HG03175 (cell line): Measurements from ENCODE around the gene GYPC.

Experiments used
- ATAC-seq: cut with Tn5 transposase; IDR thresholded peaks from one replicate; pipeline ENCODE4 v1.9.1; 2021; ENCODE audit warnings: mild to moderate bottlenecking, moderate library complexity; ENCODE audit not compliant: unreplicated experiment

Gene GYPC

DNA sequence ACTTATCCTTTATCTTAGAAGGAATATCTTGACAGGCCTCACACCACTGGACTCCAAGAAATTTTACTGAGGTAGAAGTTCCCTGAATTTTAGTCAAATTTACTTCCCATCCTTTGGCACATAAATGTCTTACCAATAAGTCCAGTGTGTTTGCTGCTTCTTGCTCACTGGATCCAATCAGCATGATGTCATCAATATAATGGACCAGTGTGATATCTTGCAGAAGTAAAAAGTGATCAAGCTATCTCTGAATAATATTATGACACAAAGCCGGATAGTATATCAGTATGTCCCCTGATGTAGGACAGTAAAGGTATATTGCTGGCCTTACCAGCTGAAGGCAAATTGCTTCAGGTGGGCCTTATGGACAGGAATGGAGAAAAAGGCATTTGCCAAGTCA is 6.9 kb upstream of the GYPC start:
- no peak for ATAC-seq

DNA sequence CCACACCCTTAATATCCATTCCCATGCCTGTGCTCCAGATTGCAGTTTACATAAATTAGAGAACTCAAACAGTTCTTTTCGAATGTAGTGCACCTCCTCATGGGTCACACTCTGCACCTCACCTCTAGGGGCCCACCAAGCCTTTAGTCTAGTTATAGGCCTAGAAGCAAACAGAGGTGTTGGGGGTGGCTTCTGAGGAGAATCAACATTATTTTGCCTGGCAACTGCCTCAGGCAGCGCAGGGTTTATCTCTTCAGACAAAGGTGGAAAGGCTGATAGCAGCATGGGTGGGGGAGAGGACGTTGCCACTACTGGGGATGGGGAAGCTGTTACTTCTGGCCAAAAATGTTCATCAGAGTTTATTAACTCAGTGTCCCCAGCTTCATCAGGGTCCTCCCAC is 5.0 kb upstream of the GYPC start:
- ATAC-seq, result no peak

DNA sequence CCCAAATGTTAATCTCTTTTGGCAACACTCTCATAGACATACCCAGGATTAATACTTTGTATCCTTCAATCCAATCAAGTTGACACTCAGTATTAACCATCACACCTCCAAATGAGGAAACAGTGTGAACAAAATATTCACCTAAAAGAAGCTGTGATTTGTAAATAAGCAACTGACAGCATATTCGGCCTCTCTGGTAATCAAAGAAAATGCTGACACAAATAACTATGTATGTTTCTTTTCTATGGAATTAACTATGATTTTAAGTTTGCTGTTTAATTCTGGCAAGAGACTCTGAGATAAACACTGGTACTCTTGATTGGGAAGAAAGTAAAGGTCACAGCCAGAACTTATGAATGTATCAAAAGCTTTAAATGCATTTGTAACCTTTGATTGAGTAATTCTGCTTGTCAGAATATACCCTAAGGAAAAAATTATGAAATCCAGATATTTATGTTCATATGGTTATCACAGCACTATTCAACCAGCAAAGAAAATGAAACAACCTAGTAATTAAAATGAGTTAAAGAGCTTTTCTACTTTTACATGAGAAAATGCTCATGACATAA is 3.6 kb upstream of the GYPC start:
- no peak for ATAC-seq

DNA sequence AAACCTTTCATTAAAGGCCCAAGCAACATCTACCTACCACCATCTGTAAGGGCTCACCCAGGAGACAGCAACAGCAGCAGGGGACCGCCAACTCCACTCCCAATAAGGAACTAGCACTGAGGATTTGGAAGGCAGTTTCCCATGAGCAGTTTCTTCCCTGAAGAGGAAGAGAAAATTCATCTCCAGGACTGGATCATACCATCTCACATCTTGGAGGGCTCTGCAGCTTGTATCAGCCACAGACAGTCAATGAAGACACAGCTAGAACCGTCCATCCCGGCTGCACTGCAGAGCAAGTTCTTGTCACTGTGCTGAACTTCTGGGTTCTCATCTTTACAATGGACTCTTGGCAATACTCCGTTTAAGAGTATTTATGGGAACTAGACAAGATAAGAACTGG is 2.8 kb upstream of the GYPC start:
- no peak for ATAC-seq

DNA sequence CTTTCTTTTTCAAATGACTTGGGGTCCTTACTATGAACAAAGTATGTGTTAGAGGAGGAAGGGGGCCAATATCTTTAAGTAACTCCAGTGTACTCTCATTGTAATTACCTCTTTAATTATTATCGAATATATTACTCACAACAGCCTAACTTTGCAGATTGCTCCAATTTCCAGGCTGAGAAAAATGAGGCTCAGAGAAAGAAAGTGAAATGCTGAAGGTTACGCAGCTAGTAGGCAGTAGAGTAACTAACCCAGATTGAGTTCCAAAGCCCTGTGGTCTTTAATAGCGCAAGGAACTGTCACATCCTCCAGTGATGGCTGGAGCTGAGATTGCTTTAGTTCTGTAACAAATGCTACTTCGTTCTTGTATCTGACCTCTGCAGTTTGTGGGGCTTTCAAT is 2.2 kb upstream of the GYPC start:
- no peak for ATAC-seq

DNA sequence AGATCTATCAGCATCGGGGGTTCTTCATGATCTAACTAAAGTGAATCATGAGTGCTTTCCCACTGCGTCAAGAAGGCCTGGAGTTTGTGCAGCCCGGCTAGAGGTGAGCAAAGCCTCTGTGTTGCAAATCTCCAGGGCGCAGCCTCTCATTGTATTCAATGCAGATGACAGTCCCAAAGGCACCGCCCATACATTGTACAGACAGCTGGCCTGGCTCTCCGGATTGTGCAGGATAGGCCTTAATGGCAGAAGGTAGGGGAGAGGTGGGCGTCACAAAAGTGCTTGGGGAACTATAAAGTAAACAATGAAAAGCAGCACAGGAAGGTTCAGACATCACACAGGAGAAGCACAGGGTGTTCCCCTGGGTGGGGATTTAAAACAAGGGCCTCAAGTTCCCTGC is 907 bp upstream of the GYPC start:
- no peak for ATAC-seq

DNA sequence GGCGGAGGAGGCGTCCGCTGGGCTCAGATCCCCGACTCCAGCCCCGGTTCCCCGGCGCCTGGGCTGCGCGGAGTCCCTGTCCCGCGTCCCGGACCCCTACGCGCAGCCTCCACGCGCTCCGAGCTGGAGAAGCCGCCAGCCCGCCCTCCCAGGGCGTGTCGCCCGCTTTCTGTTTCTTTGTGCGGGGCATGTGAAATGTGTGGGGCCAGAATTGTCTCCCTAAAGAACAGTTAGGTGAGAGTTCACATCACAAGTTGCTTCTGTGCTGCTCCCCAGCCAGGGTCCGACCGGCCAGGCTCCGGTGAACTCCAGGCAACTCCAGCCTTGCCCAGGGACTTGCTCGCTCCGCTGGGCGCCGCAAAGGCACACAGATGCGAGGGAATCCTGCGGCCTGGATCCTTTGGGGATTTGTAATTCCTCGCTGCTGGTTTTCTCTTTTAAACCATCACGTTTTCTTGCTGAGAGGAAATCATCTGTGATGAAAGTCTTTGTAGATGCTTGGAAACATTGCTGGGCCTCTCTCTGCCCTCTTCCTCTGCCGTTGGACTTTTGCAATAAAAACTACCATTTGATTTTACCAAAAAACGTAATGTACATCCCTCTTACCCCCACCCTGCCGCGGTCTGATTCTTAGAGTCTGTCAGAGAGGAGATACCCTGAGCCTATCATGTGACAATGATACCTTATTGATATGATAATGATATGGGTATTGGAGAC is 631 bp downstream of the GYPC start:
- ATAC-seq, result peak; percentile 24

DNA sequence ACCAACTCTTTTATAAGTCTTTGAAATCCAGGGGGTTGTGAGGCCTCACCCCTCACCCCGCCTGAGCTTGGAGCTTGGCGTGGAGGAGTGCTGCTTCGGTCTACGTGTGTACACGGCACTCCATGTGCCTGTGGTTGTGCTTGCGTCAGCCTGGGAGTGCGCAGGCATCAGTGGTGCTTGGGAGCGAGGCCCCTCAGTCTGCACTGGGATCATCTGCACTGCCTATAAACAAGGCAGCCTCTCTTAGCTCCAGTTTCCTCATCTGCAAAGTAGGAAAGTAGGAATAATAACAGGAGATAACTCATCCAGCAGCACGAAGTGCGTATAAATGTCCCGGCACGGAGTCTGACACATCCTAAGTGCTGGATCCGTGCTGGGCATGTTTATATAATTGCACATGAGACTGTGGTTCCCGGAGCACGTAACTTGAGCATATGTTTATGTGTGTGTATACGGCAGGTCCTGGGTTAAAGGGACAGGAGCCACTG is 1.2 kb downstream of the GYPC start:
- ATAC-seq, result peak; percentile 8

DNA sequence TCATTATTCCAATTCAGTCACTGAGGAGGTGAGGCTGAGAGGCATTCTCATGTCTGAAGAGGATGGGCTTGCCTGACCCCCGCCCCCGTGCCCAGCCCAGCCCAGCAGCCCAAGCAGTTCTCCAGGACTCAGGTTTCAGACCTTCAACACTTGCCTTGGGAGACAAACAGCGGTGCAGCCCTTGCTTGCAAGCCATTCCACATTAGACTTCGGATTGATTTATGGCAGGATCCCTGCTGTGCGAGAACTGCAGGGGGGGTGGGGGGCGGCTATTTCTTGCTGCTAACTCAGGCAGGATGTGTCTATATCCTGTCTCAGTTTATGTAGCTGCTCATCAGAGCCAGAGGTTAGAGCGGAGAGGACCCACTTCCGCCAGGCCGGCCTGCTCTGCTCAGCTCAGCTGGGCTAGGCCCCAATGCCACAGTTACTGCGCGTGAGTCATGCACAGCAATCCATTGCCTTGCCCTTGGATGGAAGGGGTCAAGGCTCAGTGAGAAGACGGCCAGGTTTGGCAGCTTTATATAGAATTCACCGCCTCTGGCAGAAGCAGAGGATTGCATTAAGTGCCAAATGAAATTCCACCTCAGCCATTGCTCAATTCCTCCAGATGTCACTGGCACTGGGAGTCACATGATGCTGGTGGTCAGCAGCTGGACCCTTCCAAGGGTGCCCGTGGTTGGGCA is 1.8 kb downstream of the GYPC start:
- ATAC-seq, result peak; percentile 69

DNA sequence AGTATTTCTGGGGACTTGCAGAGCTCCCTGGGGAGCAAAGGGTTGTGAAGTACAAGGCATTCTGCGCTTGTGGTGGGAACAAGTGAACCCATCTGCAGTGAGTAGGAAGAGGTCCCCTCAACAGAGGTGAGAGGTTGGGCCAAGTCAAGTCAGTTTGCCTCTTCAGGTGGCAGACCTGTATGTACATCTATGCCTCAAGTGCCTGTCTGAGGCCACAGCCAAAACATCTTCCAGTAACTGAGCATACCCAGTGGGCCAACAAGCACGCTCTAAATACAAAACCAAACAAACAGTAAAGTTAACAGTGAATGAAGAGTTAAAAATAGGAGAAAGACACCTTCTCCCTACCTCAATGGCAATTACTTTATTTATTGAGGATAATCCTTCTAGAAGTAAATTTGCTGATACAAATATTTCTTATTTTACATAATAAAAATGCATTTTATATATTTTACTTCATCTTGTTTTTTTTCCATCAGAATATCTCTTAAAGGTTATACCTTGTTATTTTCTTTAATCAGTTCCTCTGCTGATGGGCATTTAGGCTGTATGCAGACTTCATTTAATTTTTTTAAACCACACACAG is 2.5 kb downstream of the GYPC start:
- ATAC-seq, result peak; percentile 15

DNA sequence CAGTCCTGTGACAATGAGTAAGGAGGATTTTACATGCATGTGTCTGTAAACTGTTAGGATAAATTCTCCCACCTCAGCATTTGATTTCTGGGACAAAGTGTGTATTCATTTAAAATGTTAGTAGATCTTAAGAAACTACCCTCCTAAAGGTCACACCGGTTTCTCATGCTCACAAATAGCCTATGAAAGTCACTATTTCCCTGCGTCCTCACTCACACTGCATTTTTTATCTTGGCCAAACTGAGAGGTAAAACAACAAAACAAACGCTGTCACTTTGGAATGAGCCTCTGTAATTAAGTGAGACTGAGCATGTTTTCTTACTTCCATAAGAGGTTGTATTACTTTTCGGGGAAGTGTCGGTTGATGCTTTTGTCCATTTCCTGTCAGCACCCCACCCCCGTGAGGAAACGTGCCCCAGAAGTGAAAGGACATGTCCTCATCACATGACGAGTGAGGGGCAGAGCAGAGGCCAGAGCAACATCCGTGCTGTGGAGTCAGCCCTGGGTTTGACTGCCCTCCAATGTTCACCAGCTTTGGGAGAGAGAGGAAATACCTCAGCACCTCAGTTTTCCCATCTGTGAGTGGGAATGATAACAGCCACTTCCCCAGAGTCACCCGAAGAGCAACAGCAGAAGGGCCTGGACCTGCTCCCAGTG is 3.1 kb downstream of the GYPC start:
- ATAC-seq, result peak; percentile 49

DNA sequence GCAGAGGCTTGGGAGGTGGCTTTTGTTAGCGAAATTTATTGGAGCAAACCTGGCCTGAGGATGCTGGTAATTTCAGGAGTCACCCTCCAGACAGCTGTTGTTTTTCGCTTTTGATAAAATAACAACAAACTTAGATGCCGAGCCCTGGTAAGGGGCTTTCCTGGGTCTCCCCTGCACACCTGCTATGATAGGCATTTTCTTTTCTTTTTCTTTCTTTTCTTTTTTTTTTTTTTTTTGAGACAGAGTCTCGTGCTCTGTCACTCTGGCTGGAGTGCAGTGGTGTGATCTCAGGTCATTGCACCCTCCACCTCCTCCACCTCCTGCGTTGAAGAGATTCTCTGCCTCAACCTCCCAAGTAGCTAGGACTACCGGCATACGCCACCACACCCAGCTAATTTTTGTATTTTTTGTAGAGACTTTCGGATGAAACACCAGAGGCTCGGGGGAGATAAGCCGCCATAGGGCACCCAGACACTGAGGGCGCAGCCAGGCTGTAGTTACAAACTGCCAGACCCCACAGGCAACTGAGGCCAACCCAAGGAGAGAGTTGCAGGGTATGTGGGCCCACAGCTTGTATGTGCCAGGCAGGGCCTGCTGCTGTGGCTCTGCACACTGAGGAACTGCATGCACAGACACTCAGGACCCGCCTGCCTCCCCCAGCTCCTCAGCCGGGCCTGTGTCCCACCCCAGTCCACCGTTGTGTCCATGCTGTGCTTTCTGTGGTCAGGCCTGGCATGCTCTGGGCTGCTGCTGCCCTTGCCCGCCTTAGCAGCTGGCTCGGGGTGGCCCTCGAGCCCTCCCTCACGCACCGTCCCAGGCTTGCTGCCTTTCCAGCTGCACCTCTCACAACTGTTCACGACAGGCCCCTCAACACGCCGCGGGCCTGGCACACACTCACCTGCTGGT is 3.9 kb downstream of the GYPC start:
- no peak for ATAC-seq

DNA sequence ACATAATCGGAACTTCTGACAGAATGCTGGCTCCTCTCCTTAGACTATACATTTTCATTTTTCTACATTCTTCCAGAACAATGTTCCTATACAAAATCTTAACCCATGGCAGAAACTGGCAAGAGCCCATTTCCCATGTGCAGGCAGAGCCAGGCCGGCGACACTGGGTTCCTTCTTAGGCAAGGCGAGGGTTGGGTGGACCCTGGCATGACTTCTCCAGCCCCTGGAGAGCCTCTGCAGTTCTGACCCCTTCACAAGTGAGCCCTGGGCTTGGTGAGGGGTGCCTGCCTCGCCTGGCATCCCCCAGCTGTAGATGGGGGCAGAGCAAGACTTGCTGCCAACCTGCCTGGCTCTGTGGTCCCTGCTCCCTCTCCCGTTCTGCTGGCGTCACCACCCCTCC is 5.0 kb downstream of the GYPC start:
- ATAC-seq, result no peak

DNA sequence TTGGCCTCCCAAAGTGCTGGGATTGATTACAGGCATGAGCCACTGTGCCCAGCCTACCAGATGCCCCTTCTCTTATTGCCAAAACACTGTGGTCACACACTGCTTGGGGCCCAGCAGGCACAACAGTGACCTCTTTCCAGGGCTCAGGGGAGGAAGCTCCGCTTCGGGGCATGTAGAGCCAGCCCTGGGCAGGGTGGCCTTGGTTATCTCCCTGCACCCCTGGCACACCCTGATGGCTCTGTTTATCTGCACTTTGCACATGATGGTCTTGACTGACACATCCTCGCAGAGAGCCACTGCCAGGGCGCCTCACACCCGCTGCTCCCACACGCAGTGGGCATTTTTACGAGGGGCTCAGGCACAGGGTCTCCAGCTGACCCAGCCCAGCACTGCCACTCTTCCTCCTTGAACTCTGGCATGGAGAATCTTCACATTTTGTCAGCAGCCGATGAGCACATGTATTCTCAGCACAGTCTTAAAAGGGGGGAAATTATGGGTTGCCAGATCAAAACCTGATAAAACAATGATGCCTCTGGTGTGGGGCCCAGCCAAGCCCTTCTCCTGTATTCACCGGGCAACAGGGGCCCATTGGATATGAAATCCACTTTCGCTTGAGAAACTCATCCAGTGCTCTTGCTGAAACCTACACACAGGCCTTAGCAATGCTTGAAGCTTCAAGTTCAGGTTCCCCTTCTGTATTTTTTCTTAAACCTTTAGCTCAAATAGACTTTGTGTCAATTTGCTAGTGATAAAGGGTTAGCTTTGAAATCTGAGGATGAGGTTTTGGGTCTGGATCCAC is 5.9 kb downstream of the GYPC start:
- ATAC-seq, result no peak

DNA sequence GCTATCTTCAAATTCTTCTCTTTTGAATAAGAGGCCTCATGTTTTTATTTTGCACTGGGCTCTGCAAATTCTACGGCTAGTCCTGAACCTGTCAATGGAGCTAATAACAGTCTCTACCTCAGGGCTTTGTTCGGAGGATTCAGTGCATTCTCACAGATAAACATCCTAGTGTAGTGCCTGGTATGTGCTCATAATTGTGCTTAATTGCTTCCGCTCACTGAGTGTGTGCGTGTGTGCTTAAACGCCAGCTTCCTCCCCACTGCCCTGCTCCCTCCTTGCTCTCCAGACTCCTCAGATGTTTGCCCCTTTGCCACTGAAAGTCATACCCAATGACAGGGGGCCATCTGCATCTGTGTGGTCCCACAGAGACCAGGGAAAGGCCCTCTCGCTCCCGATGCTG is 6.7 kb downstream of the GYPC start:
- ATAC-seq, result no peak

DNA sequence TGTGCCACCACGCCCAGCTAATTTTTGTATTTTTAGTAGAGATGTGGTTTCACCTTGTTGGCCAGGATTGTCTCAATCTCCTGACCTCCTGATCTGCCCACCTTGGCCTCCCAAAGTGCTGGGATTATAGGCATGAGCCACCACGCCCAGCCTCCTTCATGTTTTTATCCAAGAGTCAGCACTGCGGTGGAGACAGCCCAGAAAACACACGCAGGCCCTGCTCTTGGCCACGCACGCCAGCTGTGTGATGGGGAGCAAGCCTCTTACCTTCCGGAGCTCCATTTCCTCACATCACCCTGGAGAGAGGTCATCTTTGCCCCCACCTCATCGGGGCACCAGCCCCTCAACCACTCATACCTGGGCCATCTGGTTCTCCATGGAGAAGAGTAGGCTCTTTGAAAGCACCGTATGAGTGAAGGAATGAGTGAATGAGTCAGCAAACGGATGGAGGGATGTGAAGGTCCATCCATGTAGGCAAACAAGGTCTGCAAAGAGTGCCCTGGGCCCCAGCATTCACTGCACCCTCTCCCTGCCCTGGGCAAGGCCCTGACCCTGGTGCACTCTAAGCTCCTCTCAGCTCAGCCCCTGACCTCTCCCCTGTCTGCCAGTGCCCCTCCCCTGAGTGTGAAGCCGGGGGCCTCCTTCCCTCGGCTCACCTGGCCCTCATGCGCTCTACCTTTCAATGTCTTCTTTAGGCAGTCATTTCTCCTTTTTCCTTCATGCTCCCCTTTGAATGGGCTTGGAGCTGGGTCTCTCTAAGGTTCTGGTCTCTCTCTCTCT is 7.4 kb downstream of the GYPC start:
- ATAC-seq, result no peak

DNA sequence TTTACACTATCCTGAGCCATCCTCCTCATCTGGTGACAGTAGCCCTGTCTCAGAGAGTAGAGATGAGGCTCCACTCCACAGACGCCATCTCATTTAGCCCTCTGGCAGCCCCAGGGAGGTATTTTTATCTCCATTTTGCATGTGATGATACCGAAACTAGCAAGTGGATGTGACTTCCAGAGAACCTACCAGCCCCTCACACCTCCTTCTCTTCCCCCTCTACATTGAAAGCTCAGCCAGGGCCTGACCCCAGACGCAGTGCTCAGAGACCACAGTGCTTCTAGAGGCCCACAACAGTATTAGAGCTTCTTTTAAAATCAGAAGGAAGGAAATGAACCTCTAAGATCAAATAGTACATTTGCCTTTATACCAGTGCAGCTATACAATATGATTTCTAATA is 8.3 kb downstream of the GYPC start:
- peak; percentile 83 for ATAC-seq

DNA sequence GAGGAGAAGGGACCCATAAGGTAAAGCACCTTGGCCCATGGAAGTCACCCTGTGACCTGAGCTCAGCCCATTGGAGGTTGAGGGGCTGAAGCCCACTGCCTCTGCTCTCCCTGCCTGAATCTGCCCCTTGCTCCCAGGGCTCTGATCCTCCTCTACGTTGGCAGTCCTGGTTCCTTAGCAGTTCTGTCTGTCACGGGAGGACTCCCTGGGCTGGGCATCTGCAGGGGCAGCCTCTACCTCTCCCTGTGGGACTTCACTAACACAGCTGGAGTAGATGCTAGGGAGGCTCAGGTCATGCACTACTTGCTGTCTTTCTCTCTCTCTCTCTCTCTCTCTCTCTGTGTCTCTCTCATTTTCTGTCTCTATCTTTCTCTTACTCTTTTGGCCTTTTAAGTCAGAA is 8.7 kb downstream of the GYPC start:
- peak; percentile 34 for ATAC-seq

DNA sequence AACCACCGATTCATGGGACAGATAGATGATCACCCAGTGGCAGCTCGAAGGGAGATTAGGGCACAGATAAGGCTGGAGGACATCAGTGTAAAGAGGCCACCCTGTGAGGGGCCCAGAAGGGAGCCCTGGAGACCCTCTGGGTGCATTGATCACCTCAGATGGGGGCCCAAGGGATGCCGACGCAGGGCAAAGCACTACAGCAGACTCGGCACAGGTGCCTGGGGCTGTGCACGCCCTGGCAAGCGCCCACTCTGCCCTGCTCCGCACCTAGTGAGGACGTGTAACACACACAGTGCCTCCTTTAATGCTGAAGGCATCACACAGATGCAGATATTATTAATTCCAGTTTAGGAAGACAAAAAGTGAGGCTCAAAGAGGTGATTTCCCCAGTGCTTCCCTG is 9.5 kb downstream of the GYPC start:
- no peak for ATAC-seq
